ENCODE results near the gene MYL5. TPM values are rescaled to one million over a fixed set of nuclear protein-coding genes. Genes with fewer than 3 reads are reported as not detected.

MYL5 gene
- total and polyA plus RNA-seq, 2 of the 13 experiments (the other 11 are each of a cell fraction or from before 2014, with no cell fraction given): 6.5 to 16.0 TPM

DNA sequence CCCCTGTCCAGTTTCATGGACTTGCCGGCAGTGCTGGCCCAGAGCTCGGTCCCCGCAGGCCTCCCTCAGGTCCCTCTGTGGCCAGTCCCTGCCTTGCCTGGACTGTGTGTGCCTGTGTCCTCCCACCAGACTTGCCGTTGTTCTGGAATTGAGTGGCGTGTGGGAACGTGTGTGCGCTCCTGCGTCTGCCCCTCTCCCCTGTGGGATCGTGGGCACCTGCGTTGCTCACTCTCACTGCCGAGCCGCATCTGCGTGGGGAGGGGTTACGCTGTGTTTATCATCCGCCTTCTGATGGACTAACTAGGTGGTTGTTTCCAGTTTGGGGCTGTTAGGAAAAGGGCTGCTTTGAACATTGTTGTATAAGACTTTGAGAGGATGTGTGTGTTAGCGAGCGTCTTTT is 52.5 kb downstream of the MYL5 start:
- H3K9me3 ChIP-seq (ENCODE audit: low read length): no peaks in the 10 kb centered on the region
- ChIA-PET POLR2A (no interaction called here), CTCF (ENCODE audit: low intra/inter-chr PET ratio, low total read pairs) (no interaction called here)
- H4K20me1 ChIP-seq (ENCODE audit: insufficient read depth, low read length): peaks cover 14% of the 10 kb centered on the region; the same call in 1 of the 2 replicates
- H3K4me3 ChIP-seq (replicated peaks in 1 of 3; ENCODE audit: insufficient read depth in 1 of 3, low read depth in 2 of 3, low read length in 3 of 3): no peak overlapping the region
- 98% methylated on average over 17 of the region's 17 CpGs for WGBS (ENCODE audit: low lambda C conversion rate)
- H2AFZ ChIP-seq (ENCODE audit: low read length): no peak overlapping the region
- in situ Hi-C loops (cut with HindIII; ENCODE audit: extremely low pct_ligation_motif_present, low pct_unique_long_range_greater_than_20kb) (no loop called here), intact Hi-C loops (cut with micrococcal nuclease; ENCODE audit: unreplicated experiment) (no loop called here)
- H3K27me3 ChIP-seq (ENCODE audit: control insufficient read depth in 1 of 2, insufficient read depth in 2 of 2, low read length in 2 of 2): no peaks in the 10 kb centered on the region; a peak in 1 of 5 replicates
- no peak for FAIRE-seq
- TF ChIP-seq PCBP1 (IDR thresholded peaks at IDR 0.05; ENCODE audit: borderline replicate concordance, low read depth, low read length) (no peak), ZNF720 (CRISPR knock-in tag; IDR thresholded peaks at IDR 0.05) (no peak), MTF1 (CRISPR knock-in tag; IDR thresholded peaks at IDR 0.05) (no peak), MEF2D (CRISPR knock-in tag; IDR thresholded peaks at IDR 0.05) (no peak), ZNF724P (CRISPR knock-in tag; IDR thresholded peaks at IDR 0.05; ENCODE audit: borderline replicate concordance) (no peak), ZNF337 (CRISPR knock-in tag; IDR thresholded peaks at IDR 0.05; ENCODE audit: borderline replicate concordance, low read depth) (no peak), TBL1XR1 (IDR thresholded peaks at IDR 0.05; ENCODE audit: borderline replicate concordance, low read length, partially characterized antibody) (no peak), KDM5B (CRISPR knock-in tag; IDR thresholded peaks at IDR 0.05; ENCODE audit: borderline replicate concordance) (no peak), ZBTB8A (CRISPR knock-in tag; IDR thresholded peaks at IDR 0.05; ENCODE audit: borderline replicate concordance, low read depth) (no peak)
- TF ChIP-seq, protein P1, sequence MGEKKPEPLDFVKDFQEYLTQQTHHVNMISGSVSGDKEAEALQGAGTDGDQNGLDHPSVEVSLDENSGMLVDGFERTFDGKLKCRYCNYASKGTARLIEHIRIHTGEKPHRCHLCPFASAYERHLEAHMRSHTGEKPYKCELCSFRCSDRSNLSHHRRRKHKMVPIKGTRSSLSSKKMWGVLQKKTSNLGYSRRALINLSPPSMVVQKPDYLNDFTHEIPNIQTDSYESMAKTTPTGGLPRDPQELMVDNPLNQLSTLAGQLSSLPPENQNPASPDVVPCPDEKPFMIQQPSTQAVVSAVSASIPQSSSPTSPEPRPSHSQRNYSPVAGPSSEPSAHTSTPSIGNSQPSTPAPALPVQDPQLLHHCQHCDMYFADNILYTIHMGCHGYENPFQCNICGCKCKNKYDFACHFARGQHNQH (CRISPR knock-in tag; IDR thresholded peaks at IDR 0.05): no peak
- no peak overlapping the region for H3K9ac ChIP-seq (ENCODE audit: insufficient read depth, low read depth, low read length)
- no peak for DNase-seq (ENCODE audit: low spot score)
- peaks cover 17% of the 10 kb centered on the region for H3K4me1 ChIP-seq (ENCODE audit: insufficient read depth, low read length)
- H3K4me2 ChIP-seq (ENCODE audit: low read depth, low read length): no peak overlapping the region
- H3K79me2 ChIP-seq (ENCODE audit: insufficient read depth, low read length): peaks cover 31% of the 10 kb centered on the region
- BruUV-seq (replicated peaks): no TSS peak
- H3K36me3 ChIP-seq (replicated peaks in 1 of 2; ENCODE audit: control insufficient read depth in 1 of 2, insufficient read depth in 2 of 2, low read length in 2 of 2): peaks cover 4 to 11% of the 10 kb centered on the region in 2 experiments; a peak in 3 of 5 replicates
- no peak for ATAC-seq
- H3K27ac ChIP-seq (ENCODE audit: extremely low read length, insufficient read depth, low read length): no peak overlapping the region
